Adrenal gland (tissue), 5 donors: Measurements from ENCODE around the gene RBMS1.

Experiments
- CTCF ChIP-seq, 6 experiments: fragments of 450-650 bp in 4 of 6; fragments of 200-600 bp in 2 of 6; sonication (generic) in 1 of 6; IDR thresholded peaks; 1 replicate in 5 of 6; 2 replicates in 1 of 6; pipeline versions ENCODE4 v1.5.1 to v1.8.0; 2016 to 2021; ENCODE audit warnings: antibody characterized with exemption in 6 of 6, mild to moderate bottlenecking in 2 of 6, moderate library complexity in 1 of 6
- POLR2A ChIP-seq, 2 donors: fragments of 450-650 bp; IDR thresholded peaks; one replicate each; pipeline ENCODE4 v1.6.1; 2017; ENCODE audit warnings: antibody characterized with exemption in 2 of 2, mild to moderate bottlenecking in 2 of 2, moderate library complexity in 1 of 2
- donor health status: DM: no; HTN: no; CAD: no.

GRCh38 chr2:160507046-160507407 is 13.4 kb upstream of the RBMS1 start:
- no peak for TF ChIP-seq CTCF (IDR thresholded peaks at IDR 0.05)
- no peak for TF ChIP-seq POLR2A (IDR thresholded peaks at IDR 0.05)
